Esophagus muscularis mucosa (tissue), 4 donors: Measurements from ENCODE around the gene VSIG10L2. TPM values are rescaled to one million over a fixed set of nuclear protein-coding genes. Genes with fewer than 3 reads are reported as not detected.

Source experiments
- DNase-seq: peaks from one replicate; pipeline ENCODE4 v3.0.0-alpha.2; 2017; ENCODE audit errors: extremely low spot score
- H3K27ac ChIP-seq, 4 donors: fragments of 200-600 bp; sonication (generic); replicated peaks in 1 of 4; 1 replicate in 3 of 4; 2 replicates in 1 of 4; pipeline ENCODE4 v1.5.1; 2016 to 2019; ENCODE audit warnings: mild to moderate bottlenecking in 1 of 4
- H3K27me3 ChIP-seq, 4 donors: fragments of 200-600 bp; sonication (generic); one replicate each; pipeline versions ENCODE4 v1.5.1 to v1.6.0; 2016 to 2019
- H3K36me3 ChIP-seq, 4 donors: fragments of 200-600 bp; sonication (generic); one replicate each; pipeline ENCODE4 v1.5.1; 2016 to 2019
- H3K4me1 ChIP-seq, 4 donors: fragments of 200-600 bp; sonication (generic); one replicate each; pipeline ENCODE4 v1.5.1; 2016 to 2019
- H3K4me3 ChIP-seq, 4 donors: fragments of 200-600 bp; sonication (generic); 1 replicate in 2 of 4; 2 replicates in 2 of 4; pipeline ENCODE4 v1.5.1; 2016 to 2019; ENCODE audit warnings: mild to moderate bottlenecking in 4 of 4, moderate library complexity in 1 of 4
- H3K9me3 ChIP-seq, 4 donors: fragments of 200-600 bp; sonication (generic); 1 replicate in 3 of 4; 2 replicates in 1 of 4; pipeline ENCODE4 v1.5.1; 2016 to 2019
- CTCF ChIP-seq, 3 experiments: fragments of 200-600 bp in 2 of 3; fragments of 450-650 bp in 1 of 3; sonication (generic) in 2 of 3; IDR thresholded peaks; one replicate each; pipeline ENCODE4 v1.5.1; 2017 to 2019; ENCODE audit warnings: antibody characterized with exemption in 3 of 3, mild to moderate bottlenecking in 2 of 3, moderate library complexity in 1 of 3
- EP300 ChIP-seq: sonication (generic); formaldehyde crosslinking; IDR thresholded peaks from one replicate; pipeline ENCODE4 v1.6.1; 2017; ENCODE audit warnings: antibody characterized with exemption
- POLR2A ChIP-seq: fragments of 450-650 bp; IDR thresholded peaks from one replicate; pipeline ENCODE4 v1.6.1; 2017; ENCODE audit warnings: antibody characterized with exemption, moderate library complexity, mild to moderate bottlenecking, low read depth
- POLR2AphosphoS5 ChIP-seq, 2 donors: sonication (generic); formaldehyde crosslinking; IDR thresholded peaks; one replicate each; pipeline ENCODE4 v1.6.1; 2017; ENCODE audit warnings: antibody characterized with exemption in 2 of 2
- WGBS: methylation state at CpG from one replicate; pipeline ENCODE4 v1.1.5; 2018; 5-methylcytosine and 5-hydroxymethylcytosine counted together
- intact Hi-C: fragments of 100-400 bp; cut with DNase I; formaldehyde crosslinking; loops from one replicate; pipeline ENCODE4 v1.15.1; 2023
- total RNA-seq, 4 donors: library from RNA; depleted of rRNA; stranded (reverse); fragments of >200 nt; gene quantifications; one replicate each; pipeline versions ENCODE4 v1.1.0 to v1.2.1, GENCODE V29; 2016

Gene VSIG10L2
- total RNA-seq, 4 donors from 2014 or later = 0.33 to 0.57 (median 0.39) TPM; not detected in 1

GRCh38 chr11:125942771-125943428, 2.9 kb upstream of the VSIG10L2 start:
- Histone ChIP-seq H3K36me3 (no peaks in the 10 kb centered on the region), H3K4me1 (peaks cover 10 to 28% (median 16%) of the 10 kb centered on the region in 4 donors), H3K9me3 (no peaks in the 10 kb centered on the region), H3K27me3 (no peaks in the 10 kb centered on the region), H3K4me3 (no peak overlapping the region), H3K27ac (no peak overlapping the region)
- TF ChIP-seq POLR2A = no peak
- no peak for TF ChIP-seq EP300
- TF ChIP-seq CTCF (IDR thresholded peaks at IDR 0.05) = no peak
- no peak for TF ChIP-seq POLR2AphosphoS5 (IDR thresholded peaks at IDR 0.05)
- 95% methylated on average over 12 of the region's 12 CpGs for WGBS
- intact Hi-C loops = no loop called here
- no peak for DNase-seq

GRCh38 chr11:125943661-125944349, 2.0 kb upstream of the VSIG10L2 start:
- WGBS = 93% methylated on average over 9 of the region's 9 CpGs
- no peaks in the 10 kb centered on the region for H3K36me3 ChIP-seq
- TF ChIP-seq POLR2A = no peak
- no peak for TF ChIP-seq POLR2AphosphoS5 (IDR thresholded peaks at IDR 0.05)
- no peak for TF ChIP-seq CTCF (IDR thresholded peaks at IDR 0.05)
- no peak for TF ChIP-seq EP300
- no peaks in the 10 kb centered on the region for H3K27me3 ChIP-seq
- intact Hi-C loops = no loop called here
- H3K4me3 ChIP-seq = no peak overlapping the region
- DNase-seq = no peak
- H3K4me1 ChIP-seq = peaks cover 7 to 19% (median 11%) of the 10 kb centered on the region in 4 donors
- H3K27ac ChIP-seq = no peak overlapping the region
- H3K9me3 ChIP-seq = no peaks in the 10 kb centered on the region

GRCh38 chr11:125944350-125945010, 1.4 kb upstream of the VSIG10L2 start:
- Histone ChIP-seq H3K27ac (no peak overlapping the region), H3K36me3 (no peaks in the 10 kb centered on the region), H3K4me3 (no peak overlapping the region), H3K4me1 (peaks cover 0 to 13% (median 8%) of the 10 kb centered on the region in 4 donors), H3K9me3 (no peaks in the 10 kb centered on the region), H3K27me3 (no peaks in the 10 kb centered on the region)
- 89% methylated on average over 12 of the region's 13 CpGs for WGBS
- TF ChIP-seq EP300 = no peak
- TF ChIP-seq POLR2A = no peak
- TF ChIP-seq CTCF (IDR thresholded peaks at IDR 0.05) = no peak
- intact Hi-C loops = no loop called here
- peak; percentile 55 for DNase-seq

GRCh38 chr11:125945011-125945796, 640 bp upstream of the VSIG10L2 start:
- DNase-seq = peak; percentile 80
- TF ChIP-seq CTCF (IDR thresholded peaks at IDR 0.05) = no peak
- no peak for TF ChIP-seq POLR2AphosphoS5 (IDR thresholded peaks at IDR 0.05)
- WGBS = 80% methylated on average over 15 of the region's 15 CpGs
- H3K27me3 ChIP-seq = no peaks in the 10 kb centered on the region
- intact Hi-C loops = no loop called here
- peaks cover 0 to 10% (median 8%) of the 10 kb centered on the region in 4 donors for H3K4me1 ChIP-seq
- no peak overlapping the region for H3K4me3 ChIP-seq
- no peaks in the 10 kb centered on the region for H3K9me3 ChIP-seq
- H3K36me3 ChIP-seq = no peaks in the 10 kb centered on the region
- H3K27ac ChIP-seq = no peak overlapping the region
